NCI-H510A treated with DMSO at 0.1 percent for 48 hours (cell line): ENCODE data around the gene RHOD.

Experiments used
- DNase-seq: peaks from one replicate; lab custom pipeline; 2025; lab: John Stamatoyannopoulos, UW

Gene RHOD

GRCh38 chr11:67056267-67057204, at the start of gene RHOD:
TSS of gene RHOD (plus strand) at chr11:67056847. CDS start at chr11:67056903, 56 bp downstream.
- peak; percentile 33 for DNase-seq

- DNase-seq = no peak
Observed at GRCh38 chr11:67007126-67007525, 49.5 kb upstream of the RHOD start.

GRCh38 chr11:67010296-67010905, 46.2 kb upstream of the RHOD start:
- no peak for DNase-seq

- DNase-seq = no peak
Observed at GRCh38 chr11:67013511-67014045, 43.1 kb upstream of the RHOD start.

- DNase-seq = no peak
Observed at GRCh38 chr11:67014343-67014742, 42.3 kb upstream of the RHOD start.

GRCh38 chr11:67015048-67015447, 41.6 kb upstream of the RHOD start:
- DNase-seq = no peak

- no peak for DNase-seq
Observed at GRCh38 chr11:67016550-67016949, 40.1 kb upstream of the RHOD start.

- no peak for DNase-seq
Observed at GRCh38 chr11:67020949-67021348, 35.7 kb upstream of the RHOD start.

GRCh38 chr11:67022341-67022933, 34.2 kb upstream of the RHOD start:
- no peak for DNase-seq

- peak; percentile 9 for DNase-seq
Observed at GRCh38 chr11:67022961-67023956, 33.4 kb upstream of the RHOD start, which contains the start of gene SYT12. TSS of gene SYT12 (plus strand) at chr11:67023134. CDS start at chr11:67030145, 7,011 bp downstream.

- DNase-seq = no peak
Observed at GRCh38 chr11:67023957-67024353, 32.7 kb upstream of the RHOD start.

GRCh38 chr11:67024410-67024809, 32.2 kb upstream of the RHOD start:
- no peak for DNase-seq

- DNase-seq = no peak
Observed at GRCh38 chr11:67024966-67025365, 31.7 kb upstream of the RHOD start.

GRCh38 chr11:67025750-67026149, 30.9 kb upstream of the RHOD start:
- no peak for DNase-seq

GRCh38 chr11:67026941-67027340, 29.7 kb upstream of the RHOD start:
- no peak for DNase-seq

GRCh38 chr11:67027483-67027930, 29.1 kb upstream of the RHOD start:
- DNase-seq = no peak

GRCh38 chr11:67027943-67028542, 28.6 kb upstream of the RHOD start:
- DNase-seq = no peak

- no peak for DNase-seq
Observed at GRCh38 chr11:67029146-67029545, 27.5 kb upstream of the RHOD start.

GRCh38 chr11:67030976-67031375, 25.7 kb upstream of the RHOD start:
- no peak for DNase-seq

- DNase-seq = no peak
Observed at GRCh38 chr11:67031791-67032561, 24.7 kb upstream of the RHOD start.
